Measurements from ENCODE around the gene THSD8. TPM values are rescaled to one million over a fixed set of nuclear protein-coding genes. Genes with fewer than 3 reads are reported as not detected.

The THSD8 gene
- total and polyA plus RNA-seq, 2 of the 8 experiments (the other 6 are each of a cell fraction or from before 2014, with no cell fraction given) = 8.2 to 42.3 TPM

- Histone ChIP-seq H4K91ac (replicated peaks; ENCODE audit: insufficient read length, low read length) (no peak overlapping the region), H3K79me2 (ENCODE audit: control insufficient read depth in 1 of 2, insufficient read depth in 2 of 2, low read length in 2 of 2) (no peaks in the 10 kb centered on the region), H3K9ac (replicated peaks in 1 of 4; ENCODE audit: extremely low read depth in 1 of 4, low read depth in 3 of 4, low read length in 3 of 4) (no peak overlapping the region), H2AK5ac (ENCODE audit: low read depth, low read length) (no peak overlapping the region), H3K56ac (replicated peaks; ENCODE audit: insufficient read length, low read depth, low read length) (no peak overlapping the region), H3K9me3 (ENCODE audit: insufficient read depth in 2 of 2, low read depth in 1 of 2, low read length in 1 of 2) (no peaks in the 10 kb centered on the region), H2BK5ac (ENCODE audit: low read depth, low read length) (no peak overlapping the region), H3K4me1 (replicated peaks in 1 of 4; ENCODE audit: control insufficient read depth in 3 of 4, insufficient read depth in 4 of 4, low read length in 3 of 4) (peaks cover 0 to 6% (median 2%) of the 10 kb centered on the region in 4 experiments; a peak in 3 of 7 replicates), H2AFZ (ENCODE audit: low read length) (no peak overlapping the region), H3K23ac (ENCODE audit: insufficient read length) (no peak overlapping the region), H3K18ac (ENCODE audit: extremely low read depth, low read length) (no peak overlapping the region), H3K27me3 (replicated peaks in 1 of 4; ENCODE audit: control insufficient read depth in 3 of 4, extremely low read depth in 1 of 4, insufficient read depth in 3 of 4, low read length in 3 of 4) (no peaks in the 10 kb centered on the region; a peak in 1 of 7 replicates), H2BK12ac (ENCODE audit: low read depth, low read length) (no peak overlapping the region), H3K36me3 (ENCODE audit: control insufficient read depth in 2 of 4, insufficient read depth in 4 of 4, low read length in 3 of 4) (peaks cover 7 to 20% (median 14%) of the 10 kb centered on the region in 4 experiments), H4K5ac (ENCODE audit: insufficient read length, low read depth, low read length) (no peak overlapping the region), H4K20me1 (replicated peaks in 1 of 2; ENCODE audit: control insufficient read depth in 1 of 2, insufficient read depth in 2 of 2, low read length in 2 of 2) (peaks cover 0 to 2% of the 10 kb centered on the region in 2 experiments), H3K14ac (ENCODE audit: insufficient read length) (no peak overlapping the region), H3K23me2 (ENCODE audit: low read depth, low read length) (peaks cover 2% of the 10 kb centered on the region; the same call in 1 of the 2 replicates), H3K4me2 (ENCODE audit: insufficient read depth in 1 of 2, low read depth in 2 of 2, low read length in 2 of 2) (no peak overlapping the region), H3K27ac (ENCODE audit: low read depth, low read length) (no peak overlapping the region), H2BK20ac (ENCODE audit: low read length) (no peak overlapping the region), H2BK120ac (replicated peaks; ENCODE audit: low read depth, low read length) (no peak overlapping the region), H2BK15ac (ENCODE audit: low read length) (no peak overlapping the region), H4K8ac (ENCODE audit: extremely low read depth, insufficient read depth, low read length) (no peak overlapping the region), H3K4me3 (ENCODE audit: extremely low read depth in 1 of 4, insufficient read depth in 2 of 4, low read depth in 3 of 4, low read length in 4 of 4) (no peak overlapping the region), H3K4ac (replicated peaks; ENCODE audit: insufficient read length, low read depth, low read length) (no peak overlapping the region), H3K79me1 (ENCODE audit: low read depth, low read length) (no peaks in the 10 kb centered on the region)
- DNase-seq (ENCODE audit: low read depth in 1 of 2, low spot score in 2 of 2) (no peak), FAIRE-seq (no peak)
- WGBS, 2 experiments (ENCODE audit: extremely low coverage in 1 of 2, insufficient coverage in 1 of 2, insufficient read length in 1 of 2, insufficient replicate concordance in 2 of 2, low coverage in 1 of 2, low lambda C conversion rate in 2 of 2, missing lambda C conversion rate in 1 of 2) = 93% methylated on average over 6 of the region's 6 CpGs; no CpG with 5 or more reads in 1 of the 2 experiments
- ChIA-PET CTCF (ENCODE audit: partially characterized antibody) (interaction anchor here (0.7 to 17.5 kb wide), 17 partner anchors 9 to 114 kb away, joined by 3 to 288 read pairs (median 10); partner anchors contain the start of genes BEST2, GET3, HOOK2 and JUNB), POLR2A (ENCODE audit: partially characterized antibody) (interaction anchor here (0.6 to 9.2 kb wide), 15 partner anchors 7 to 88 kb away, joined by 3 to 70 read pairs (median 9); partner anchors contain the start of genes BEST2, FBXW9, GET3 and JUNB)
Measured at GRCh38 chr19:12759686-12760085, 42.2 kb upstream of the THSD8 start.

Data from H1 (cell line).